Skeletal muscle cell (primary cell): ENCODE data around the gene TMEM42.

Experiments
- DNase-seq: peaks from one replicate; pipeline ENCODE4 v3.0.0-alpha.2; 2010; ENCODE audit warnings: low read depth
- H3K4me3 ChIP-seq: 2 replicates; pipeline ENCODE4 v1.5.1; 2011; ENCODE audit warnings: low read depth, mild to moderate bottlenecking, control low read depth, low read length, moderate library complexity

The TMEM42 gene

GRCh38 chr3:44903314-44903713 lies 41.6 kb downstream of the TMEM42 start:
- H3K4me3 ChIP-seq = no peak overlapping the region
- no peak for DNase-seq

DNA sequence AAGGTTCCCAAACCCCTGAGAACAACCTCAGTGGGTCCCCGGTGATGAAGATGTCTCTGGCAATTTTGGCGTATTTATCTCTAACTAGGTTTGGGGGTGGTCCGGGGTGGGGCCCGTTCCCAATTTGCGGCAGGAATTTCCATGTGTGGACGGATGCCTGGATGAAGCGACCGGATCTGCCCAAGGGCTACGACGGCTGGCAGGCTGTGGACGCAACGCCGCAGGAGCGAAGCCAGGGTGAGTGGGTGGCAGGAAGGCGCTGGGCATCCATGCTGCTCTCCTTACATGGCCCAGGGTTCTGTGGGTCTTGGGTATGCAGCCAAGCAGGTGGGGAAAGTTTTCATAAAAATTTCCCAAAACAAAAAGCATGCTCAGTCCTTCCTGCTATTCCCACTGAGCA lies 42.0 kb downstream of the TMEM42 start:
- DNase-seq = no peak
- H3K4me3 ChIP-seq = no peak overlapping the region

- DNase-seq = no peak
Measured at GRCh38 chr3:44905446-44906157, 43.9 kb downstream of the TMEM42 start.

DNA sequence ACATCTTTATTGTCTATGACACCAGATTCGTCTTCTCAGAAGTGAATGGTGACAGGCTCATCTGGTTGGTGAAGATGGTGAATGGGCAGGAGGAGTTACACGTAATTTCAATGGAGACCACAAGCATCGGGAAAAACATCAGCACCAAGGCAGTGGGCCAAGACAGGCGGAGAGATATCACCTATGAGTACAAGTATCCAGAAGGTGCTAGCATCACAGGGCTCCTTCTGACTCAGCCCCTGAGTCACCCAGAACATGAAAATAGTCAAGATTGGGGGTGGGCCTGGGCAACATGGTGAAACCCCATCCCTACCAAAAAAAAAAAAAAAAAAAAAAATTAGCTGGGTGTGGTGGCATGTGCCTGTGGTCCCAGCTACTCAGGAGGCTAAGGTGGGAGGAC lies 45.3 kb downstream of the TMEM42 start:
- H3K4me3 ChIP-seq = no peak overlapping the region
- DNase-seq = no peak

More at GRCh38 chr3:44905446-44906157, 43.9 kb downstream of the TMEM42 start:
- no peak overlapping the region for H3K4me3 ChIP-seq

GRCh38 chr3:44907612-44908011 lies 45.9 kb downstream of the TMEM42 start:
- no peak for DNase-seq

DNA sequence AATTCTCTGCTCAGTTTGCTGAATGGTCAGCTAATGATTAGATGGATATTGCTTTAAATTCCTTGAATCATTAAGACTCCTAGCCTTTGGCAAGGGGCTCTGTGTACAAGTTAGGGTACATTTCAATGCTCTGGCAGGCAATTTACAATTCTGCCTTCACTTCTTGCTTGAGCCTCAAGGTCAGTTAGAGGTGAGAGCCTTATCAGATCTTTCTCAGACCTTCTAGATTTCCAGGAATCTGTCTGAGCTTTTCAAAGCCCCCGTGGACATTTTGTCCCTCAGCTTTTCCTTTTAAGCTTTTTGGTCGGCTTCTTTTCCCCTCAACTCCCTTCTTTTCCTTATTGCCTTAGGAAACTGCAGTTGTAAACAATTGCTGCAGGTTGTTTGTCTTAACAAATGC lies 47.4 kb downstream of the TMEM42 start:
- DNase-seq = no peak

More at GRCh38 chr3:44907612-44908011, 45.9 kb downstream of the TMEM42 start:
- H3K4me3 ChIP-seq = no peak overlapping the region

DNA sequence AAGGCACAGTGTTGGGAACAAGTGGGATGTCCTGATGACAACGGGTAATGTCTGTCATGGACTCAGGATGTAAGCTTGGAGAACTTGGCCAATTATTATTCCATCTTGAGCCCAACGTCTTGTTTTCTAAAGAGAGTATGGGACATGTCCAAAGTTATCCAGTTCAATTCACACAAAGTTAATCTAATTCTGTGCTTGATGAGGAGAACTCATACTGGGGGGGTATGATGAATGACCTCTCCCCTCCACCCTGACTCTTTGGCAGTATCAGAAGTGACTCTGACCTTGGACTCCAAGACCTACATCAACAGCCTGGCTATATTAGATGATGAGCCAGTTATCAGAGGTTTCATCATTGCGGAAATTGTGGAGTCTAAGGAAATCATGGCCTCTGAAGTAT lies 49.0 kb downstream of the TMEM42 start:
- DNase-seq = no peak
- H3K4me3 ChIP-seq = no peak overlapping the region

More for the DNA sequence above, 47.4 kb downstream of the TMEM42 start:
- no peak overlapping the region for H3K4me3 ChIP-seq

DNA sequence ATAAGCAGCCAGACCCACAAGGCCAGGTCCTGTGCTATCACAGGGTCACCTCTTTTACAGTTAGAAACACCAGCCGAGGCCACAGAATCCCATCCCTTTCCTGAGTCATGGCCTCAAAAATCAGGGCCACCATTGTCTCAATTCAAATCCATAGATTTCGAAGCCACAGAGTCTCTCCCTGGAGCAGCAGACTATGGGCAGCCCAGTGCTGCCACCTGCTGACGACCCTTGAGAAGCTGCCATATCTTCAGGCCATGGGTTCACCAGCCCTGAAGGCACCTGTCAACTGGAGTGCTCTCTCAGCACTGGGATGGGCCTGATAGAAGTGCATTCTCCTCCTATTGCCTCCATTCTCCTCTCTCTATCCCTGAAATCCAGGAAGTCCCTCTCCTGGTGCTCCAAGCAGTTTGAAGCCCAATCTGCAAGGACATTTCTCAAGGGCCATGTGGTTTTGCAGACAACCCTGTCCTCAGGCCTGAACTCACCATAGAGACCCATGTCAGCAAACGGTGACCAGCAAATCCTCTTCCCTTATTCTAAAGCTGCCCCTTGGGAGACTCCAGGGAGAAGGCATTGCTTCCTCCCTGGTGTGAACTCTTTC lies 52.3 kb downstream of the TMEM42 start:
- H3K4me3 ChIP-seq = no peak overlapping the region
- DNase-seq = peak; percentile 25

GRCh38 chr3:44914936-44915335 lies 53.2 kb downstream of the TMEM42 start:
- H3K4me3 ChIP-seq = no peak overlapping the region
- no peak for DNase-seq
